Tongue (tissue), 2 donors: Measurements from ENCODE around the gene UTP20. TPM values are rescaled to one million over a fixed set of nuclear protein-coding genes. Genes with fewer than 3 reads are reported as not detected.

ENCODE experiments used
- DNase-seq: peaks from one replicate; pipeline ENCODE4 v3.0.0-alpha.2; 2015
- total RNA-seq: library from RNA; depleted of rRNA; stranded (reverse); fragments of >200 nt; gene quantifications from one replicate; pipeline ENCODE4 v1.2.3, GENCODE V29; 2014

Gene UTP20
- total RNA-seq: 20.1 TPM

DNA sequence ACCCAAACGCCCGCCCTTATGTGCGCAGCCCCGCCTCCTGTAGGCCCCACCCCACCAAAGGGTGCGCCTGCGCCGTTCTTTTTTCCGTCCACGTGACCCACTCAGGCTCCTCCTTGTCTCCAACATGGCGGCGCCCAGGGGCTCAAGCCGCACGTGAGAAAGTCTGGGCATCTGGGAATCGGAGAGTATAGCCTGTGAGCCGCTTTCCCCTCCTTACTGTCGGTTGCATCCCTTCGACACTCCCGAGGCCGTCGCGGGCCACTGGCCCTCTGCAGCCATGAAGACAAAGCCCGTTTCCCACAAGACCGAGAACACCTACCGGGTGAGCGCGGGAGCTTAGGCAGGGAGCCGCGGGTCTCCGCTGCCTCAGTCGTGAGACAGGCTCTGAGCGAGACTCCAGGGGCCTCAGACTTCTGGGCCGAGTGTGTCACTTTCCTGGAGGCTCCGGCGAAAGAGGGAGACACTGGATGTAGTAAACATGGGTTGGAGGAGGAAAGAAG is at the start of gene UTP20:
UTP20 (plus strand) TSS at position 100 of the 500 bp plus-strand sequence; CDS start at position 278, 178 bp downstream.
- DNase-seq: peak; percentile 97

GRCh38 chr12:101230547-101230946 is 49.4 kb upstream of the UTP20 start:
- DNase-seq: no peak

- DNase-seq: no peak
Observed at GRCh38 chr12:101231636-101232035, 48.3 kb upstream of the UTP20 start.

- DNase-seq: no peak
Observed at GRCh38 chr12:101235686-101236085, 44.2 kb upstream of the UTP20 start.

DNA sequence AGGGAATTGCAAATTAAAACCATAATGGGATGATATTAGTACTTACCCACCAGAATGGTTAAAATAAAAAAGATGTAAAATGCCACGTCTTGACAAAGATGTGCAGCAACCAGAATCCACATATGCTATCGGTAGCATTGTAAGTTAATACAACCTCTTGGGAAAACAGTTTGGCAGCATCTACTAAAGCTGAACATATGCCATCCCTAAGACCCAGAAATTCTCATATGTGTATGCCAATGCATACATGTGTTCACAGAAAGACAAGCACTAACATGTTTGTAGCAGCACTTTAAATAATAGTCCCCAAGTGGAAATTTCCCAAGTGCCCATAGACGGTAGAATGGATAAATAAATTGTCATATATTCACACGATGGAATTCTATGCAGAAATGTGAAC is 41.6 kb upstream of the UTP20 start:
- DNase-seq: peak; percentile 74

DNA sequence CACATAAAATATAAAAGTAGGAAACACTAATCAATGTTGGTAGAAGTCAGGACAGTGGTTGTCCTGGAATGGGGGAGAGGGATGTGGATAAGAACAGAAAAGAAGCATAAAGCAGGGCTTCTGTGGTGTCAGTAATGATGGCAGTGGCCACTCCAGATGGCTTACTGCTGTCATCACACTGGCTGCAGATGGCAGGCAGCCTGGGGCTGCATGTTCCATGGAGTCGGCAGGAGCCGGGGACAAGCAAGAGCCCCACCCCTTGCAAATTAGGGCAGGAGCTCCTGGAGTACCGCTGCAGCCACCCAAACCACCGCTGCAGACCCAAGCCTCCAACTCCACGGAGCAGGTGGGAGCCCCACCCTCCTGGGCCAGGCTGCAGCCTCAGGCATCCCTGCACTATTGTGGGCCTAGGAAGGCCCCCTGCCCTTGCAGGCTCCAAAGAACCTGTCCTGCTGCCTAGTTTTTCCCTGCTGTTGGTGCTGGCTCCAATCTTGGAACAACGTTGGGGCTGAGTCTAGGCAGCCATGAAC is 41.0 kb upstream of the UTP20 start:
- DNase-seq: peak; percentile 81

GRCh38 chr12:101243074-101243473 is 36.8 kb upstream of the UTP20 start:
- DNase-seq: no peak

- DNase-seq: no peak
Observed at GRCh38 chr12:101243616-101244015, 36.3 kb upstream of the UTP20 start.

DNA sequence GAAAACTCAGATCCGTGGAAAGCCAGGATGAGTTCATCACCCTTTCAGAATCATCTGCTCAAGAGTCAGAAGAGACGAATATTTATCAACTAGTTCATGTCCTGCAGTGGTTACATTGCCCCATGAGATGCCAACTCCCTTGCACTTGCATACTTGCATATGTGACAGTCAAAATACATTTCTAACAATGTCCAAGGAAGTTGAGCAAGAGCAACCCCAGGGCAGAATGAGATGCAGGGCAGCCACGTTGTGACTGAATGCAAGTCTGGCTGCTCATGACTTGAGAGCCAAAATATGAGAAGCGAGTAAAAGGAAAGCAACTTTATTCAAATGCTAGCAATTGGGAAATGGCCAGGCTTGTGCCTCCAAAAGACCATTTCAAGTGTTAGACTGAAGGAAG is 23.6 kb upstream of the UTP20 start:
- no peak for DNase-seq

- no peak for DNase-seq
Observed at GRCh38 chr12:101257357-101257756, 22.5 kb upstream of the UTP20 start.

DNA sequence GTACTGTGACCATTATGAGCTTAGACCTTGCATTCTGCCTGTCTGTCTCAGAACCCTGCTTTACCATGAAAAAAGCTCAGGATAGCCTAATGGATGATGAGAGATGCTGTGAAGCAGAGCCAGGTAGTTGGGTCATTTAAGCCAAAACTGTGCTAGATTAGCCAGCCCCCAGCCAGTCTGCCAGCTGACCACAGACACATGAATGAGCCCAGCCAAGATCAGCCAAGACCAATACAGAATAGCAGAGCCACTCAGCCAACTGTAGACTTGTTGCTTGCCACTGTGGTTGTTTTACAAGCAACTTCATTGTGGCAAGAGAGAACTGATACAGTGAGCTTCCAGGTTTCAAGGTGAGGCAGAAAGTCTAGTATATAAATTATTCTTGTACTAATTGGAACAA is 12.8 kb upstream of the UTP20 start:
- no peak for DNase-seq

GRCh38 chr12:101276433-101276832 is 3.5 kb upstream of the UTP20 start:
- no peak for DNase-seq

- no peak for DNase-seq
Observed at GRCh38 chr12:101277443-101277842, 2.5 kb upstream of the UTP20 start.

DNA sequence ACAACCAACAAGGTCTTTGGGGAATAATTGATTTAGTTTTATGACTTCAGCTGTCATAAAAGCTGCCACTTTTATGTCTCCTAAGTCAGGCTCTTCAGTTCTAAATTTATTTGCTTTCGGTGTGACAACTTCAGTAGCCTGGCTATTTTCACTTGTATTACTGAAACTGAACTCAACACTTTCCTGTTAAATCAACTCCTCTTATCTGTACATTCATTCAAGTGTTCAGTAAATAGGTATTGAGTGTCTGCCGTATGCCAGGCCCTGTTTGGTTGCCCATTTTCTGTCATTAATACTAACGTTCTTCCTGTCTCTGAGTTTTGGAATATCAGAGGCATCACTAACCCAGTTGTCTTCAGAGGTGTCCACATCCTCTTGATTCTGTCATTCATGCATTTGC is 7.5 kb downstream of the UTP20 start:
- DNase-seq: no peak

GRCh38 chr12:101297661-101298060 is 17.8 kb downstream of the UTP20 start:
- DNase-seq: no peak

DNA sequence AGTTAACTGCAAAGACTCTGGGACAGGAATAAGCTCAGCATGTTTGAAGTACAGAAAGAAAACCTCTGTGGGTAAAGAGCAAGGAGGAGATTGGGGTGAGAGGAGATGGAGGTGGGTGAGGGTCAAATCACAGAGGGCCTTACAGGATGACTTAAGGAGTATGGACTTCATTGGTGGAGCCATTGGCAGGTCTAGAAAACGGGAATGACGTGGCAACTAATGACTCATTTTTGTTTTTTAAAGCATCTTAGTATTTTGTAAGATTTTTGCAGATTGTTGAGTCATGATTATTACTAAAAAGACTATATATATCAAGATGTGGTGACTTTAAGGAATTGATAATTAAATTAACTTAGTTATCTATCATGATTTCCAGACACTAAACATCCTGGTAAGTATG is 18.5 kb downstream of the UTP20 start:
- no peak for DNase-seq

DNA sequence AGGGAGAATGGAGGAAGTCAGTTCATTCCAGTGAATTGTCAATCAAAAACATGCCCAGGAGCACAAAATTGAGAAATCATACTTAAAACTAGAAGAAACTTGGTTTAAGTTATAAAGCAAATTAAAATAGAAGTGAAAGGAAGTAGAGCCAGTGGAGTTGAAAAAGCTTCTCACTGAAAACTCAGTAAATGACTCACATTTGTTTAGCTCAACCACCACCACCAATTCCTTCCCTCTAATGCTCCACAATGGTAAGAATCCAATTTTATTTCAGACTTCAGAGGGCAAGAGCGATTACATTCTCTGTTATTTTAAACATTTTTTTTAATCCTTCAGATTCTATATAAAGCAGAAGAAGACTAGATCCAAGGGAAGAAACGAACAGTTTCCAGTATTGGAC is 19.4 kb downstream of the UTP20 start:
- no peak for DNase-seq

- no peak for DNase-seq
Observed at GRCh38 chr12:101299931-101300330, 20.0 kb downstream of the UTP20 start.

DNA sequence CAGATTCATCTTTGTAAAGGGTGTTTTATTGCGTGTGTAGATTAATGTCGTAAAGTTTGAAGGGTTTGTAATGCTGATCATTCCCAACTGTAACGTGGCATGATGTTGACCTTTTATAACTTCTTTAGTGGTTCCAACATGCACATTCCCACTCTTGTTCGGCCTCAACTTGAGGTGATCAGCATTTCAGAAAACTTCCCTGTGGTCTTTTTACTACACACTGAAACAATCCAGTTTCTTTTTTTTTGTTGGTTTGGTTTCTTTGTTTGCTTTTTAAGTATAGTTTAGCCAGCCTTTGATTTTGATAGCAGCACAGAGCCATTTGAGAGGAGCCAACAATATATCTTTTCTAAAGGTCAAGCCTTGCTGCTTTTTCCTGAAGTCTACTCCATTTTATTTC is 22.8 kb downstream of the UTP20 start:
- no peak for DNase-seq

- DNase-seq: no peak
Observed at GRCh38 chr12:101305226-101305779, 25.4 kb downstream of the UTP20 start.

DNA sequence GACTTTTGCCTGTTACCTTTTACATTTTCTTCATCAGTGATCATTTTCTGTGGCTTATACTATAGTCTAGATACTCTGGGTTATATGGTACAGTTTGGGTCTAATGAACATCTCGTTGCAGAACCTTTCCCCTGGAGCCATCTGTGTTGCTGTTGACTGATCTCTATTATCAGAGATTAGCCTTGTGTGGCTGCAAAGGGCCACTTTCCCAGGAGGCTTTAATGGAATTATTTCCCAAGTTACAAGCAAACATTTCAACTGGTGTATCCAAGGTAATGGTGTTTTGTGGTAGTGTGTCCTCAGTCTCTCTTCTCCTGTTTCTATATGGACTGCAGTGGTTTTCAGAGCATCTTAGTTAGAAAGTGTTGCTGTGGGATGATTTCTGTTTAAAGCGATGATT is 25.9 kb downstream of the UTP20 start:
- no peak for DNase-seq

DNA sequence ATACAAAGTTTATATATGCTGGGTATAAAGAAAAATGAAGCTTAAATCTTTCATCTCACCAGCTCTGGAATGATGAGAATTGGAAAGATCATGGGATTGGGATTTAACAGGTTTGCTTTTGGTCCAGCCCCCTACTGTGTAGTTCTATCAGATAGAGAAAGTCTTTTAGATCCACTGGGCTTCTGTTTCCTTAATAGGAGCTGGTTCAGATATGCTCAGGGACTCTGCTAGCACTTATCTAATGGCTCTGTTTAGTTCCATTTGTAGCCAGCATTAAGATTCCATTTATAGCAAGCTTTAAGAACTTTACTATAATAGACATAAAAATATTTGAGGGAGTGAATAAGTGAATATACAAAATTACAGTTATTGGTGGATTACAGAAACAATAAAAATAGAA is 42.6 kb downstream of the UTP20 start:
- no peak for DNase-seq

GRCh38 chr12:101323255-101323654 is 43.4 kb downstream of the UTP20 start:
- no peak for DNase-seq

- no peak for DNase-seq
Observed at GRCh38 chr12:101325590-101325989, 45.7 kb downstream of the UTP20 start.

GRCh38 chr12:101327051-101327450 is 47.1 kb downstream of the UTP20 start:
- no peak for DNase-seq
